GM18951 (cell line): ENCODE results near the gene TPRX1.

ENCODE experiments used
- POLR2A ChIP-seq: IDR thresholded peaks from 4 replicates; pipeline ENCODE4 v1.6.1; 2011; ENCODE audit warnings: mild to moderate bottlenecking; ENCODE audit not compliant: insufficient read length, insufficient read depth; ENCODE audit errors: extremely low read depth
- in situ Hi-C: fragments of 300-500 bp; cut with MboI; formaldehyde crosslinking; loops from one replicate; pipeline ENCODE4 v1.12.0; 2022; ENCODE audit warnings: low sequenced_read_pairs, mixed read lengths, inconsistent platforms; ENCODE audit not compliant: unreplicated experiment

The TPRX1 gene

GRCh38 chr19:47755065-47755761, 49.1 kb downstream of the TPRX1 start:
- no peak for TF ChIP-seq POLR2A
- in situ Hi-C loops = no loop called here

- no peak for TF ChIP-seq POLR2A
- in situ Hi-C loops = no loop called here
Measured at GRCh38 chr19:47754206-47755064, 49.9 kb downstream of the TPRX1 start.

GRCh38 chr19:47752440-47753211, 51.7 kb downstream of the TPRX1 start:
- TF ChIP-seq POLR2A = no peak
- in situ Hi-C loops = no loop called here
